ENCODE measurements around the gene BCAS3.

- TF ChIP-seq, protein P1, sequence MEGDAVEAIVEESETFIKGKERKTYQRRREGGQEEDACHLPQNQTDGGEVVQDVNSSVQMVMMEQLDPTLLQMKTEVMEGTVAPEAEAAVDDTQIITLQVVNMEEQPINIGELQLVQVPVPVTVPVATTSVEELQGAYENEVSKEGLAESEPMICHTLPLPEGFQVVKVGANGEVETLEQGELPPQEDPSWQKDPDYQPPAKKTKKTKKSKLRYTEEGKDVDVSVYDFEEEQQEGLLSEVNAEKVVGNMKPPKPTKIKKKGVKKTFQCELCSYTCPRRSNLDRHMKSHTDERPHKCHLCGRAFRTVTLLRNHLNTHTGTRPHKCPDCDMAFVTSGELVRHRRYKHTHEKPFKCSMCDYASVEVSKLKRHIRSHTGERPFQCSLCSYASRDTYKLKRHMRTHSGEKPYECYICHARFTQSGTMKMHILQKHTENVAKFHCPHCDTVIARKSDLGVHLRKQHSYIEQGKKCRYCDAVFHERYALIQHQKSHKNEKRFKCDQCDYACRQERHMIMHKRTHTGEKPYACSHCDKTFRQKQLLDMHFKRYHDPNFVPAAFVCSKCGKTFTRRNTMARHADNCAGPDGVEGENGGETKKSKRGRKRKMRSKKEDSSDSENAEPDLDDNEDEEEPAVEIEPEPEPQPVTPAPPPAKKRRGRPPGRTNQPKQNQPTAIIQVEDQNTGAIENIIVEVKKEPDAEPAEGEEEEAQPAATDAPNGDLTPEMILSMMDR (IDR thresholded peaks at IDR 0.05; ENCODE audit: low read length): no peak
- TF ChIP-seq EZH2 (IDR thresholded peaks at IDR 0.05; ENCODE audit: borderline replicate concordance, low read length): no peak
These were observed 452.7 kb downstream of the BCAS3 start for GRCh38 chr17:61130330-61130729.

Data from OCI-LY1 (cell line).